A549 (cell line): ENCODE results near the gene VPS37D. TPM values are rescaled to one million over a fixed set of nuclear protein-coding genes. Genes with fewer than 3 reads are reported as not detected.
"Not testable (repeated sequence)": the region's sequence is repeated elsewhere in the genome, so short reads cannot be mapped to it uniquely, and the experiment has no call there.

Experiments
- ATAC-seq, 2 experiments: fragments of 200-7000 bp in 1 of 2; fragments of >200 bp in 1 of 2; cut with Nextera tagmentation in 1 of 2; cut with Tn5 transposase in 1 of 2; 3 replicates each; pipeline versions ENCODE4 v1.8.0 to v1.9.1; 2018 to 2020; ENCODE audit warnings: mild to moderate bottlenecking in 1 of 2, moderate library complexity in 1 of 2
- CTCF ChIA-PET: fragments of 300-600 bp; sonication (Branson Sonifier 250); formaldehyde crosslinking; extraction: SDS; loops from one replicate; lab custom pipeline; 2021; ENCODE audit warnings: antibody characterized with exemption, inconsistent platforms; lab: Yijun Ruan, JAX
- POLR2A ChIA-PET: fragments of 350-600 bp; formaldehyde crosslinking; extraction: SDS; loops from one replicate; lab custom pipeline; 2021; ENCODE audit warnings: antibody characterized with exemption, inconsistent platforms; lab: Yijun Ruan, JAX
- DNase-seq, 2 experiments: peaks; one replicate each; pipeline versions ENCODE4 v3.0.0 to v3.0.0-alpha.2; 2011 to 2016; ENCODE audit warnings: low read depth in 1 of 2, low spot score in 1 of 2
- FAIRE-seq: peaks from 2 replicates; lab custom pipeline; 2011; peaks lifted over from hg19 to GRCh38; lab: Jason Lieb, UNC
- H3K27ac ChIP-seq, 2 experiments: fragments of >200 bp; sonication (Bioruptor Twin); formaldehyde crosslinking; 3 replicates each; pipeline ENCODE4 v1.5.1; 2016 to 2017
- H3K4me1 ChIP-seq: fragments of >200 bp; sonication (Bioruptor Twin); formaldehyde crosslinking; 3 replicates; pipeline ENCODE4 v1.6.1; 2016
- H3K4me2 ChIP-seq: fragments of >200 bp; sonication (Bioruptor Twin); formaldehyde crosslinking; 3 replicates; pipeline ENCODE4 v1.6.1; 2016
- H3K4me3 ChIP-seq: fragments of >200 bp; sonication (Bioruptor Twin); formaldehyde crosslinking; 3 replicates; pipeline ENCODE4 v1.5.1; 2016
- H3K9me3 ChIP-seq: fragments of >200 bp; sonication (Bioruptor Twin); formaldehyde crosslinking; 3 replicates; pipeline ENCODE4 v1.6.1; 2016
- CBX8 ChIP-seq: fragments of 200-600 bp; sonication (generic); IDR thresholded peaks from 2 replicates; pipeline ENCODE4 v1.6.1; 2016
- EHF ChIP-seq: fragments of 250-450 bp; sonication (Bioruptor Pico); IDR thresholded peaks from 2 replicates; pipeline ENCODE4 v1.5.0; 2020; ENCODE audit warnings: mild to moderate bottlenecking
- ESRRA ChIP-seq: fragments of 150-350 bp; IDR thresholded peaks from 2 replicates; pipeline ENCODE4 v1.6.1; 2014; ENCODE audit warnings: mild to moderate bottlenecking, low read length, borderline replicate concordance
- GATA3 ChIP-seq: IDR thresholded peaks from 2 replicates; pipeline ENCODE4 v1.6.1; 2012; ENCODE audit warnings: borderline replicate concordance
- HEYL ChIP-seq: fragments of 250-450 bp; sonication (Bioruptor Pico); IDR thresholded peaks from 2 replicates; pipeline ENCODE4 v1.8.0; 2021; ENCODE audit warnings: mild to moderate bottlenecking, moderate library complexity
- JUN ChIP-seq, 2 experiments: fragments of >200 bp; sonication (Bioruptor Twin); formaldehyde crosslinking; IDR thresholded peaks; 2 replicates in 1 of 2; 3 replicates in 1 of 2; pipeline ENCODE4 v1.6.1; 2016 to 2017
- MAZ ChIP-seq: fragments of 150-350 bp; IDR thresholded peaks from 2 replicates; pipeline ENCODE4 v1.6.1; 2014; ENCODE audit warnings: antibody characterized with exemption, low read depth, low read length, borderline replicate concordance
- MYC ChIP-seq: IDR thresholded peaks from 2 replicates; pipeline ENCODE4 v1.6.1; 2012; ENCODE audit warnings: mild to moderate bottlenecking, inconsistent platforms, low read length, improper control_type of control experiment, borderline replicate concordance
- NPAS2 ChIP-seq: fragments of 250-450 bp; sonication (Bioruptor Pico); IDR thresholded peaks from 2 replicates; pipeline ENCODE4 v1.8.0; 2022; ENCODE audit warnings: mild to moderate bottlenecking, moderate library complexity, borderline replicate concordance
- RARB ChIP-seq: fragments of 250-450 bp; sonication (Bioruptor Pico); IDR thresholded peaks from 2 replicates; pipeline ENCODE4 v1.8.0; 2021; ENCODE audit warnings: mild to moderate bottlenecking, moderate library complexity
- RNF2 ChIP-seq: fragments of 200-600 bp; sonication (generic); IDR thresholded peaks from 2 replicates; pipeline ENCODE4 v1.6.1; 2016; ENCODE audit warnings: low read depth, mild to moderate bottlenecking, antibody characterized with exemption, moderate library complexity, borderline replicate concordance
- SREBF2 ChIP-seq: fragments of 450-650 bp; IDR thresholded peaks from 2 replicates; pipeline ENCODE4 v1.6.1; 2014; ENCODE audit warnings: mild to moderate bottlenecking, moderate library complexity
- TP53 ChIP-seq: fragments of 250-450 bp; sonication (Bioruptor Pico); IDR thresholded peaks from 2 replicates; pipeline ENCODE4 v1.5.0; 2021; ENCODE audit warnings: mild to moderate bottlenecking, moderate library complexity
- ZNF302 ChIP-seq: fragments of 250-450 bp; sonication (Bioruptor Pico); IDR thresholded peaks from 2 replicates; pipeline ENCODE4 v1.9.0; 2021; ENCODE audit warnings: inconsistent platforms, mild to moderate bottlenecking, moderate library complexity
- WGBS: methylation state at CpG from one replicate; pipeline ENCODE4 v1.1.6; 2017; ENCODE audit errors: missing lambda C conversion rate; 5-methylcytosine and 5-hydroxymethylcytosine counted together
- polyA plus RNA-seq, 4 experiments: library from polyadenylated mRNA; depleted of rRNA in 3 of 4; stranded (reverse); fragments of >200 nt; fragmentation: RNase III in 1 of 4; extraction: RNeasy Plus Mini Kit Qiagen cat#74134 plus additional on column Dnase treatment in 1 of 4; gene quantifications; 2 replicates in 3 of 4; 3 replicates in 1 of 4; pipeline ENCODE4 v1.2.3, GENCODE V29; 2011 to 2017
- TF ChIP-seq, protein P1 (sequence below): fragments of 250-450 bp; sonication (Bioruptor Pico); IDR thresholded peaks from 2 replicates; pipeline ENCODE4 v1.5.0; 2021; ENCODE audit warnings: mild to moderate bottlenecking, moderate library complexity, borderline replicate concordance
- TF ChIP-seq, protein P2 (sequence below): IDR thresholded peaks from 2 replicates; pipeline ENCODE4 v1.6.1; 2012
- TF ChIP-seq, protein P3 (sequence below): IDR thresholded peaks from 2 replicates; pipeline ENCODE4 v1.6.1; 2012

The VPS37D gene
- polyA plus RNA-seq, 2 of the 4 experiments (the other 2 are of a cell fraction): 2.6 to 3.3 TPM

DNA sequence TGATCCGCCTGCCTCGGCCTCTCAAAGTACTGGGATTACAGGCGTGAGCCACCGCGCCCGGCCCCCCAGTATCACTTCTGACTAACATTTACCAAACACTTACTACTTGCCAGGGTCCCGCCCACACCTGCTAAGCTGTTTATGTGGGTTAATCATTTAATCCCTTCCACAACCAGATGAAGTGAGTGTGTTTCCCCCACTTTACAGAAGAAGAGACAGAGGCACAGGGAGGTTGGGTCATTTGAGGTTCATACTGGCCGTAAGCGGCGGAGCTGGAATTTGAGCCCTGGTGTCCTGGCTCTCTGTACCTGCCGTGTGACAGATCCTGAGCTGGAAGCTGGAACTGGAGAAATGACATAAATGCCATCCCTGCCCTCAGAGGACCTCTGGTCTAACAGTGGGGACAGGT is 15.1 kb upstream of the VPS37D start:
- no peaks in the 10 kb centered on the region for H3K9me3 ChIP-seq
- H3K4me3 ChIP-seq: no peak overlapping the region
- CTCF ChIA-PET: interaction anchor here (0.8 to 1.8 kb wide), 9 partner anchors 9 to 82 kb away, joined by 3 to 7 read pairs (median 4); no protein-coding TSS in a partner anchor
- TF ChIP-seq HEYL (CRISPR knock-in tag): no peak
- no peak for TF ChIP-seq RARB (CRISPR knock-in tag)
- no peak for TF ChIP-seq RNF2
- no peak for TF ChIP-seq CBX8
- TF ChIP-seq, protein P1, sequence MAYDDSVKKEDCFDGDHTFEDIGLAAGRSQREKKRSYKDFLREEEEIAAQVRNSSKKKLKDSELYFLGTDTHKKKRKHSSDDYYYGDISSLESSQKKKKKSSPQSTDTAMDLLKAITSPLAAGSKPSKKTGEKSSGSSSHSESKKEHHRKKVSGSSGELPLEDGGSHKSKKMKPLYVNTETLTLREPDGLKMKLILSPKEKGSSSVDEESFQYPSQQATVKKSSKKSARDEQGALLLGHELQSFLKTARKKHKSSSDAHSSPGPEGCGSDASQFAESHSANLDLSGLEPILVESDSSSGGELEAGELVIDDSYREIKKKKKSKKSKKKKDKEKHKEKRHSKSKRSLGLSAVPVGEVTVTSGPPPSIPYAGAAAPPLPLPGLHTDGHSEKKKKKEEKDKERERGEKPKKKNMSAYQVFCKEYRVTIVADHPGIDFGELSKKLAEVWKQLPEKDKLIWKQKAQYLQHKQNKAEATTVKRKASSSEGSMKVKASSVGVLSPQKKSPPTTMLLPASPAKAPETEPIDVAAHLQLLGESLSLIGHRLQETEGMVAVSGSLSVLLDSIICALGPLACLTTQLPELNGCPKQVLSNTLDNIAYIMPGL (CRISPR knock-in tag): no peak
- TF ChIP-seq MYC: no peak
- no peak overlapping the region for H3K27ac ChIP-seq
- peaks cover 7% of the 10 kb centered on the region; the same call in 2 of the 3 replicates for H3K4me1 ChIP-seq
- POLR2A ChIA-PET: no interaction called here
- ATAC-seq (no peak), DNase-seq (no peak), FAIRE-seq (no peak)
- no peak overlapping the region for H3K4me2 ChIP-seq
- 69% methylated on average over 10 of the region's 11 CpGs for WGBS

DNA sequence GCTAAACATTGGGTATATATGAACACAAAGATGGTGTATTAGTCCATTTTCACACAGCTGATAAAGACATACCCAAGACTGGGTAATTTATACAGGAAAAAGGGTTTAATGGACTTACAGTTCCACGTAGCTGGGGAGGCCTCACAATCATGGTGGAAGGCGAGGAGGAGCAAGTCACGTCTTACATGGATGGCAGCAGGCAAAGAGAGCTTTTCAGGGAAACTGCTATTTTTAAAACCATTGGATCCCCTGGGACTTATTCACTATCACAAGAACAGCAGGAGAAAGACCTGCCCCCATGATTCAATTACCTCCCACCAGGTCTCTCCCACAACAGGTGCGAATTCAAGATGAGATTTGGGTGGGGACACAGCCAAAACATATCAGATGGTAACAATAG is 12.3 kb upstream of the VPS37D start:
- POLR2A ChIA-PET, DNase-seq, H3K4me3 ChIP-seq, H3K9me3 ChIP-seq, H3K4me2 ChIP-seq, H3K27ac ChIP-seq, ATAC-seq, H3K4me1 ChIP-seq, FAIRE-seq: not testable (repeated sequence)
- WGBS: 62% methylated on average over 4 of the region's 4 CpGs
- CTCF ChIA-PET: interaction anchor here (0.7 to 3.8 kb wide), 3 partner anchors 13 to 70 kb away, joined by 3 to 15 read pairs (median 3); partner anchors contain the start of gene VPS37D

DNA sequence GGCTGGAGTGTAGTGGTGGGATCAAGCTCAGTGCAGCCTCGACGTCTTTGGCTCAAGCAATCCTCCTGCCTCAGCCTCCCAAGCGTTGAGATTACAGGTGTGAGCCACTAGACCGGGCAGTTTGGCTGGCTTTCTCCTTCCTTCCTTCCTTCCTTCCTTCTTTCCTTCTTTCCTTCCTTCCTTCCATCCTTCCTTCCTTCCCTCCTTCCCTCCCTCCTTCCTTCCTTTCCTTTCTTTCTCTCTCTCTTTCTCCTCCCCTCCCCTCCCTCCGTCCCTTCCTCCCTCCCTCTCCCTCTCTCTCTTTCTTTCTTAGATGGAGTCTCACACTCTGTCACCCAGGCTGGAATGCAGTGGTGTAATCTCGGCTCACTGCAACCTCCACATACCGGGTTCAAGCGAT is 7.6 kb upstream of the VPS37D start:
- FAIRE-seq (no peak), ATAC-seq (no peak), DNase-seq (no peak)
- Histone ChIP-seq H3K9me3 (peaks cover 7% of the 10 kb centered on the region), H3K4me1 (peaks cover 4% of the 10 kb centered on the region; the same call in 1 of the 3 replicates), H3K4me2 (no peak overlapping the region), H3K27ac (no peak overlapping the region), H3K4me3 (no peak overlapping the region)
- POLR2A ChIA-PET: no interaction called here
- CTCF ChIA-PET: interaction anchor here (0.6 to 2.6 kb wide), 7 partner anchors 9 to 148 kb away, joined by 3 to 8 read pairs (median 4); no protein-coding TSS in a partner anchor
- no peak for TF ChIP-seq NPAS2 (CRISPR knock-in tag)
- no peak for TF ChIP-seq ESRRA
- no peak for TF ChIP-seq MAZ
- no peak for TF ChIP-seq EHF (CRISPR knock-in tag)
- TF ChIP-seq, protein P2, sequence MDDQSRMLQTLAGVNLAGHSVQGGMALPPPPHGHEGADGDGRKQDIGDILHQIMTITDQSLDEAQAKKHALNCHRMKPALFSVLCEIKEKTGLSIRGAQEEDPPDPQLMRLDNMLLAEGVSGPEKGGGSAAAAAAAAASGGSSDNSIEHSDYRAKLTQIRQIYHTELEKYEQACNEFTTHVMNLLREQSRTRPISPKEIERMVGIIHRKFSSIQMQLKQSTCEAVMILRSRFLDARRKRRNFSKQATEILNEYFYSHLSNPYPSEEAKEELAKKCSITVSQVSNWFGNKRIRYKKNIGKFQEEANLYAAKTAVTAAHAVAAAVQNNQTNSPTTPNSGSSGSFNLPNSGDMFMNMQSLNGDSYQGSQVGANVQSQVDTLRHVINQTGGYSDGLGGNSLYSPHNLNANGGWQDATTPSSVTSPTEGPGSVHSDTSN: no peak
- TF ChIP-seq GATA3: no peak
- 40% methylated on average over 8 of the region's 8 CpGs for WGBS

DNA sequence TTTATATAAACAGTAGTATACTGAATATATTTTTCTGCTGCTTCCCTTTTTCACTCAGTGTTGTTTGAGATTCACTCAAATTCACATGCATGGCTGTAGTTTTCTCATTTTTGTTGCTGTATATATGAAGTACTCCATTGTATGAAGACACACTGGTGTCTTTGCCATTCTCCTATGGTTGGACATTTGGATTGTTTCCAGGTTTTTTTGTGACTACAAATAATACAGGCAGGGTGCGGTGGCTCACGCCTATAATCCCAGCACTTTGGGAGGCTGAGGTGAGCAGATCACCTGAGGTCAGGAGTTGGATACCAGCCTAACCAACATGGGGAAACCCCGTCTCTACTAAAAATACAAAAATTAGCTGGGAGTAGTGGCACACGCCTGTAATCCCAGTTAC is 7.0 kb upstream of the VPS37D start:
- CTCF ChIA-PET: interaction anchor here (1.4 to 2.4 kb wide), 4 partner anchors 9 to 65 kb away, joined by 4 to 10 read pairs (median 6); no protein-coding TSS in a partner anchor
- POLR2A ChIA-PET, H3K9me3 ChIP-seq, H3K27ac ChIP-seq, DNase-seq, H3K4me2 ChIP-seq, ATAC-seq, H3K4me3 ChIP-seq, FAIRE-seq: not testable (repeated sequence)
- 59% methylated on average over 4 of the region's 4 CpGs for WGBS
- H3K4me1 ChIP-seq: peaks cover 10% of the 10 kb centered on the region; the same call in 1 of the 3 replicates

DNA sequence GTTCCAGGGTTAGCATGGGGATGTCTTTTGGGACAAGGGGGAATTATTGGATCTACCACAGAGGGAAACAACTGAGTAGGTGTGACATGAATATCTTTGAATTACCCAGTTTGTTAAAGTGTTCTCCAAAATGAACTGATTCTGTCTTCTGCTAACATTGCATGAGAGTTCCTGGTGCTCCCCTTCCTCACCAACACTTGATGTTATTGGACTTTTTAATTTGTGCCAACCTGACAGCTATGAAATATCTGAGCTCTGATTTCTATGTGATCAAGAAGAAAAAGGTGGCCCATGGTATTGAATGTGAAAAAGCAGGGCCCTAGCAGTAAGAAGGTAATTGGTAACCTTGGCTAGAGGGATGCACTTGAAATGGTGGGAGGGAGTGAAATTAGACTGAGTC is 4.6 kb upstream of the VPS37D start:
- ChIA-PET POLR2A (interaction anchor here (0.6 kb wide), 1 partner anchor 42 kb away, joined by 3 read pairs; no protein-coding TSS in a partner anchor), CTCF (interaction anchor here (1.9 to 2.8 kb wide), 4 partner anchors 10 to 72 kb away, joined by 5 to 11 read pairs (median 8); no protein-coding TSS in a partner anchor)
- Histone ChIP-seq H3K27ac (no peak overlapping the region), H3K9me3 (peaks cover 7% of the 10 kb centered on the region), H3K4me2 (no peak overlapping the region), H3K4me3 (no peak overlapping the region), H3K4me1 (peaks cover 11% of the 10 kb centered on the region; the same call in 1 of the 3 replicates)
- ATAC-seq: no peak
- FAIRE-seq: no peak
- no peak for DNase-seq
- TF ChIP-seq SREBF2: no peak
- no peak for TF ChIP-seq JUN (IDR thresholded peaks at IDR 0.05)
- TF ChIP-seq ZNF302 (CRISPR knock-in tag): no peak
- TF ChIP-seq, protein P3, sequence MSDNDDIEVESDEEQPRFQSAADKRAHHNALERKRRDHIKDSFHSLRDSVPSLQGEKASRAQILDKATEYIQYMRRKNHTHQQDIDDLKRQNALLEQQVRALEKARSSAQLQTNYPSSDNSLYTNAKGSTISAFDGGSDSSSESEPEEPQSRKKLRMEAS: no peak
- no peak for TF ChIP-seq TP53 (CRISPR knock-in tag)
